Measurements from ENCODE around the gene USO1.
"Not testable (repeated sequence)": the region's sequence is repeated elsewhere in the genome, so short reads cannot be mapped to it uniquely, and the experiment has no call there.

The USO1 gene

GRCh38 chr4:75714011-75714410 lies 10.4 kb upstream of the USO1 start:
- DNase-seq (ENCODE audit: low spot score), result no peak

- no peak for DNase-seq (ENCODE audit: low spot score)
Measured at GRCh38 chr4:75714704-75715103, 9.7 kb upstream of the USO1 start.

GRCh38 chr4:75715105-75715799 lies 9.1 kb upstream of the USO1 start:
- peak; percentile 29 for DNase-seq (ENCODE audit: low spot score)

- not testable (repeated sequence) for DNase-seq (ENCODE audit: low spot score)
Measured at GRCh38 chr4:75716054-75716453, 8.3 kb upstream of the USO1 start.

GRCh38 chr4:75717408-75717807 lies 7.0 kb upstream of the USO1 start:
- DNase-seq (ENCODE audit: low spot score), result no peak

GRCh38 chr4:75718529-75718928 lies 5.8 kb upstream of the USO1 start:
- DNase-seq (ENCODE audit: low spot score), result no peak

GRCh38 chr4:75722417-75722816 lies 2.0 kb upstream of the USO1 start:
- no peak for DNase-seq (ENCODE audit: low spot score)

GRCh38 chr4:75723163-75724065 lies 963 bp upstream of the USO1 start:
- peak; percentile 12 for DNase-seq (ENCODE audit: low spot score)

GRCh38 chr4:75724867-75725724 lies 719 bp downstream of the USO1 start:
- peak; percentile 48 for DNase-seq (ENCODE audit: low spot score)

GRCh38 chr4:75725942-75726538 lies 1.7 kb downstream of the USO1 start:
- not testable (repeated sequence) for DNase-seq (ENCODE audit: low spot score)

GRCh38 chr4:75726577-75726976 lies 2.2 kb downstream of the USO1 start:
- DNase-seq (ENCODE audit: low spot score), result no peak

- DNase-seq (ENCODE audit: low spot score), result no peak
Measured at GRCh38 chr4:75727073-75727472, 2.7 kb downstream of the USO1 start.

- no peak for DNase-seq (ENCODE audit: low spot score)
Measured at GRCh38 chr4:75729836-75730235, 5.5 kb downstream of the USO1 start.

GRCh38 chr4:75733369-75733768 lies 9.0 kb downstream of the USO1 start:
- DNase-seq (ENCODE audit: low spot score), result no peak

- DNase-seq (ENCODE audit: low spot score), result no peak
Measured at GRCh38 chr4:75735525-75735924, 11.1 kb downstream of the USO1 start.

- no peak for DNase-seq (ENCODE audit: low spot score)
Measured at GRCh38 chr4:75736862-75737261, 12.5 kb downstream of the USO1 start.

GRCh38 chr4:75737398-75737797 lies 13.0 kb downstream of the USO1 start:
- no peak for DNase-seq (ENCODE audit: low spot score)

- no peak for DNase-seq (ENCODE audit: low spot score)
Measured at GRCh38 chr4:75741027-75741426, 16.6 kb downstream of the USO1 start.

GRCh38 chr4:75742451-75742850 lies 18.1 kb downstream of the USO1 start:
- DNase-seq (ENCODE audit: low spot score), result no peak

GRCh38 chr4:75745161-75745560 lies 20.8 kb downstream of the USO1 start:
- no peak for DNase-seq (ENCODE audit: low spot score)

GRCh38 chr4:75745721-75746199 lies 21.4 kb downstream of the USO1 start:
- DNase-seq (ENCODE audit: low spot score), result no peak

- DNase-seq (ENCODE audit: low spot score), result no peak
Measured at GRCh38 chr4:75752637-75753036, 28.3 kb downstream of the USO1 start.

Data from globus pallidus (tissue), 1 donor.